CD14-positive monocyte (primary cell): ENCODE measurements around the gene RUNDC1. TPM values are rescaled to one million over a fixed set of nuclear protein-coding genes. Genes with fewer than 3 reads are reported as not detected.

ENCODE experiments used
- DNase-seq, 3 donors: peaks; one replicate each; pipeline ENCODE4 v3.0.0-alpha.2; 2011 to 2022
- H2AFZ ChIP-seq: 2 replicates; pipeline ENCODE4 v1.6.0; 2012; ENCODE audit warnings: mild to moderate bottlenecking, low read depth, low read length, inconsistent platforms; ENCODE audit not compliant: insufficient read depth, poor library complexity, severe bottlenecking
- H3K27ac ChIP-seq, 2 donors: 1 replicate in 1 of 2; 2 replicates in 1 of 2; pipeline ENCODE4 v1.5.1; 2012 to 2013; ENCODE audit warnings: low read length in 2 of 2, control low read depth in 1 of 2, inconsistent platforms in 1 of 2, low read depth in 1 of 2, mild to moderate bottlenecking in 1 of 2
- H3K27me3 ChIP-seq, 2 donors: one replicate each; pipeline versions ENCODE4 v1.6.0 to v1.6.1; 2011 to 2013; ENCODE audit warnings: low read length in 2 of 2; ENCODE audit not compliant: control insufficient read depth in 2 of 2, insufficient read depth in 2 of 2
- H3K36me3 ChIP-seq, 2 donors: replicated peaks in 1 of 2; 1 replicate in 1 of 2; 2 replicates in 1 of 2; pipeline versions ENCODE4 v1.5.1 to v1.6.1; 2012 to 2013; ENCODE audit warnings: low read length in 2 of 2, control low read depth in 1 of 2, inconsistent platforms in 1 of 2, mild to moderate bottlenecking in 1 of 2; ENCODE audit not compliant: insufficient read depth in 2 of 2, control insufficient read depth in 1 of 2
- H3K4me1 ChIP-seq, 2 donors: 1 replicate in 1 of 2; 2 replicates in 1 of 2; pipeline versions ENCODE4 v1.5.1 to v1.6.1; 2012 to 2013; ENCODE audit warnings: low read length in 2 of 2, control low read depth in 1 of 2, inconsistent platforms in 1 of 2, mild to moderate bottlenecking in 1 of 2, moderate library complexity in 1 of 2; ENCODE audit not compliant: insufficient read depth in 2 of 2, control insufficient read depth in 1 of 2
- H3K4me2 ChIP-seq: replicated peaks from 2 replicates; pipeline ENCODE3; 2012; ENCODE audit warnings: low read length, moderate library complexity, mild to moderate bottlenecking; ENCODE audit not compliant: poor library complexity, severe bottlenecking; ENCODE audit errors: extremely low read depth
- H3K4me3 ChIP-seq, 3 experiments: fragments of 200-600 bp in 1 of 3; sonication (generic) in 1 of 3; replicated peaks in 1 of 3; 1 replicate in 2 of 3; 2 replicates in 1 of 3; pipeline ENCODE4 v1.5.1; 2011 to 2013; ENCODE audit warnings: low read length in 3 of 3, mild to moderate bottlenecking in 3 of 3, control low read depth in 2 of 3, low read depth in 2 of 3, inconsistent platforms in 1 of 3, moderate library complexity in 1 of 3
- H3K79me2 ChIP-seq: 2 replicates; pipeline ENCODE4 v1.6.0; 2012; ENCODE audit warnings: mild to moderate bottlenecking, control low read depth, inconsistent platforms, low read length, moderate library complexity; ENCODE audit not compliant: insufficient read depth
- H3K9ac ChIP-seq: 2 replicates; pipeline ENCODE4 v1.6.0; 2017; ENCODE audit warnings: low read length, mild to moderate bottlenecking; ENCODE audit not compliant: insufficient read depth, poor library complexity, severe bottlenecking
- H3K9me3 ChIP-seq, 2 donors: replicated peaks in 1 of 2; 1 replicate in 1 of 2; 2 replicates in 1 of 2; pipeline versions ENCODE4 v1.5.1 to v1.6.1; 2012 to 2013; ENCODE audit warnings: low read length in 2 of 2, control low read depth in 1 of 2; ENCODE audit not compliant: control insufficient read depth in 1 of 2, insufficient read depth in 1 of 2
- H4K20me1 ChIP-seq: 2 replicates; pipeline ENCODE4 v1.6.0; 2012; ENCODE audit warnings: mild to moderate bottlenecking, low read length, control low read depth, moderate library complexity; ENCODE audit not compliant: insufficient read depth
- H3K27ac Mint-ChIP-seq, 7 donors: one replicate each; pipeline ENCODE4 v1.8.0; 2020; ENCODE audit warnings: mild to moderate bottlenecking in 7 of 7, mixed read lengths in 7 of 7, moderate library complexity in 6 of 7, inconsistent platforms in 2 of 7
- H3K27me3 Mint-ChIP-seq, 3 donors: one replicate each; pipeline ENCODE4 v1.8.0; 2021 to 2022; ENCODE audit warnings: low read depth in 3 of 3, mild to moderate bottlenecking in 3 of 3, mixed read lengths in 3 of 3, moderate library complexity in 3 of 3, inconsistent platforms in 1 of 3
- H3K36me3 Mint-ChIP-seq, 2 donors: one replicate each; pipeline ENCODE4 v1.8.0; 2020; ENCODE audit warnings: mixed read lengths in 2 of 2, inconsistent platforms in 1 of 2, mild to moderate bottlenecking in 1 of 2
- H3K4me1 Mint-ChIP-seq: one replicate; pipeline ENCODE4 v1.8.0; 2020; ENCODE audit warnings: mild to moderate bottlenecking, mixed read lengths
- H3K4me3 Mint-ChIP-seq, 2 donors: one replicate each; pipeline ENCODE4 v1.8.0; 2020; ENCODE audit warnings: mild to moderate bottlenecking in 2 of 2, mixed read lengths in 2 of 2, moderate library complexity in 1 of 2
- H3K9me3 Mint-ChIP-seq, 7 donors: one replicate each; pipeline ENCODE4 v1.8.0; 2020 to 2022; ENCODE audit warnings: mixed read lengths in 7 of 7, mild to moderate bottlenecking in 6 of 7, moderate library complexity in 6 of 7, inconsistent platforms in 2 of 7
- WGBS: methylation state at CpG from one replicate; pipeline ENCODE4 v1.1.5; 2013; ENCODE audit warnings: missing lambda C conversion rate; ENCODE audit not compliant: insufficient coverage; 5-methylcytosine and 5-hydroxymethylcytosine counted together
- intact Hi-C, 2 donors: fragments of 100-400 bp; cut with micrococcal nuclease; formaldehyde crosslinking; loops; one replicate each; pipeline versions ENCODE4 v1.15.0 to v1.15.1; 2023
- polyA plus RNA-seq, 3 donors: library from polyadenylated mRNA; depleted of rRNA in 1 of 3; unstranded in 2 of 3; stranded (reverse) in 1 of 3; fragments of 300-500 nt in 2 of 3; fragments of >200 nt in 1 of 3; fragmentation: Illumina TruSeq in 2 of 3; gene quantifications; 1 replicate in 2 of 3; 2 replicates in 1 of 3; pipeline ENCODE4 v1.2.3, GENCODE V29; 2012 to 2021
- TF ChIP-seq, protein P1 (sequence below): fragments of 200-600 bp; IDR thresholded peaks from one replicate; pipeline ENCODE4 v1.8.0; 2022; ENCODE audit warnings: antibody characterized with exemption, mild to moderate bottlenecking

RUNDC1 gene
- polyA plus RNA-seq, 3 donors, result 7.5 to 10.3 (median 9.9) TPM

- H3K79me2 ChIP-seq, result peaks cover 18% of the 10 kb centered on the region
- H3K4me2 ChIP-seq, result no peak overlapping the region
- H2AFZ ChIP-seq, result no peak overlapping the region
- no peak overlapping the region for H3K4me3 Mint-ChIP-seq
- peaks cover 23 to 24% of the 10 kb centered on the region in 2 donors for H3K4me1 ChIP-seq
- H3K4me1 Mint-ChIP-seq, result peaks cover 44% of the 10 kb centered on the region
- no peaks in the 10 kb centered on the region for H3K9me3 Mint-ChIP-seq
- DNase-seq, result no peak
- intact Hi-C loops, result loop anchor here in 1 of 2 donors (10.0 kb wide), 1 partner anchor 112 kb away; the partner anchor contains the start of gene BRCA1
- H3K9me3 ChIP-seq, result no peaks in the 10 kb centered on the region
- H3K27ac Mint-ChIP-seq, result peak overlapping the region in 1 of 7 donors; percentile 29
- TF ChIP-seq, protein P1, sequence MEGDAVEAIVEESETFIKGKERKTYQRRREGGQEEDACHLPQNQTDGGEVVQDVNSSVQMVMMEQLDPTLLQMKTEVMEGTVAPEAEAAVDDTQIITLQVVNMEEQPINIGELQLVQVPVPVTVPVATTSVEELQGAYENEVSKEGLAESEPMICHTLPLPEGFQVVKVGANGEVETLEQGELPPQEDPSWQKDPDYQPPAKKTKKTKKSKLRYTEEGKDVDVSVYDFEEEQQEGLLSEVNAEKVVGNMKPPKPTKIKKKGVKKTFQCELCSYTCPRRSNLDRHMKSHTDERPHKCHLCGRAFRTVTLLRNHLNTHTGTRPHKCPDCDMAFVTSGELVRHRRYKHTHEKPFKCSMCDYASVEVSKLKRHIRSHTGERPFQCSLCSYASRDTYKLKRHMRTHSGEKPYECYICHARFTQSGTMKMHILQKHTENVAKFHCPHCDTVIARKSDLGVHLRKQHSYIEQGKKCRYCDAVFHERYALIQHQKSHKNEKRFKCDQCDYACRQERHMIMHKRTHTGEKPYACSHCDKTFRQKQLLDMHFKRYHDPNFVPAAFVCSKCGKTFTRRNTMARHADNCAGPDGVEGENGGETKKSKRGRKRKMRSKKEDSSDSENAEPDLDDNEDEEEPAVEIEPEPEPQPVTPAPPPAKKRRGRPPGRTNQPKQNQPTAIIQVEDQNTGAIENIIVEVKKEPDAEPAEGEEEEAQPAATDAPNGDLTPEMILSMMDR, result no peak
- H3K4me3 ChIP-seq, result no peak overlapping the region
- no peaks in the 10 kb centered on the region for H3K27me3 ChIP-seq
- H3K9ac ChIP-seq, result no peak overlapping the region
- no peaks in the 10 kb centered on the region for H3K27me3 Mint-ChIP-seq
- peak overlapping the region in 1 of 2 donors; percentile 55 for H3K27ac ChIP-seq
- peaks cover 58 to 60% of the 10 kb centered on the region in 2 donors for H3K36me3 Mint-ChIP-seq
- peaks cover 39 to 55% of the 10 kb centered on the region in 2 donors for H3K36me3 ChIP-seq
- WGBS, result 93% methylated on average over 8 of the region's 8 CpGs
- peaks cover 24% of the 10 kb centered on the region for H4K20me1 ChIP-seq
Measured at GRCh38 chr17:43013296-43013695, 32.9 kb downstream of the RUNDC1 start.

GRCh38 chr17:43014020-43014648 lies 33.8 kb downstream of the RUNDC1 start:
- Histone ChIP-seq H3K27me3 (no peaks in the 10 kb centered on the region), H3K36me3 (peaks cover 39 to 55% of the 10 kb centered on the region in 2 donors), H3K79me2 (peaks cover 10% of the 10 kb centered on the region), H3K4me2 (no peak overlapping the region), H3K27ac (peak overlapping the region; percentile 42 to 55), H3K9ac (peak overlapping the region; percentile 29), H2AFZ (no peak overlapping the region), H3K9me3 (no peaks in the 10 kb centered on the region), H3K4me1 (peaks cover 32% of the 10 kb centered on the region in 2 donors), H4K20me1 (peaks cover 31% of the 10 kb centered on the region), H3K4me3 (no peak overlapping the region)
- Mint-ChIP-seq H3K9me3 (no peaks in the 10 kb centered on the region), H3K4me1 (peaks cover 47% of the 10 kb centered on the region), H3K4me3 (no peak overlapping the region), H3K27ac (peak overlapping the region; percentile 33 to 82 (median 72)), H3K27me3 (no peaks in the 10 kb centered on the region), H3K36me3 (peaks cover 55 to 60% of the 10 kb centered on the region in 2 donors)
- DNase-seq, result peak in 2 of 3 donors; percentile 22 to 40
- intact Hi-C loops, result loop anchor here in 1 of 2 donors (10.0 kb wide), 1 partner anchor 111 kb away; the partner anchor contains the start of gene BRCA1
- TF ChIP-seq, protein P1, result no peak
- WGBS, result 73% methylated on average over 4 of the region's 12 CpGs
